H9 (cell line): Measurements from ENCODE around the gene PPP1R12A. TPM values are rescaled to one million over a fixed set of nuclear protein-coding genes. Genes with fewer than 3 reads are reported as not detected.
"Not testable (repeated sequence)": the region's sequence is repeated elsewhere in the genome, so short reads cannot be mapped to it uniquely, and the experiment has no call there.

Experiments
- DNase-seq: peaks from one replicate; pipeline ENCODE4 v3.0.0-alpha.2; 2017
- H2AFZ ChIP-seq: one replicate; pipeline ENCODE4 v1.6.1; 2013; ENCODE audit warnings: mild to moderate bottlenecking, low read length, control low read depth, moderate library complexity
- H2AK5ac ChIP-seq: 2 replicates; pipeline ENCODE4 v1.6.1; 2013; ENCODE audit warnings: low read length, control low read depth, mixed read lengths; ENCODE audit not compliant: insufficient read length
- H2BK120ac ChIP-seq: one replicate; pipeline ENCODE4 v1.6.1; 2013; ENCODE audit warnings: low read depth, mild to moderate bottlenecking, low read length, control low read depth, inconsistent platforms; ENCODE audit not compliant: poor library complexity, severe bottlenecking
- H2BK12ac ChIP-seq: 2 replicates; pipeline ENCODE4 v1.6.1; 2013; ENCODE audit warnings: low read length, control low read depth, mixed read lengths, low read depth; ENCODE audit not compliant: insufficient read length
- H2BK15ac ChIP-seq: 2 replicates; pipeline ENCODE4 v1.6.1; 2013; ENCODE audit warnings: low read depth, low read length, control low read depth
- H2BK20ac ChIP-seq: one replicate; pipeline ENCODE4 v1.6.1; 2013; ENCODE audit warnings: low read depth, mild to moderate bottlenecking, low read length, control low read depth, inconsistent platforms; ENCODE audit not compliant: poor library complexity, severe bottlenecking
- H2BK5ac ChIP-seq: 2 replicates; pipeline ENCODE4 v1.6.1; 2013; ENCODE audit warnings: low read length, control low read depth, mixed read lengths; ENCODE audit not compliant: insufficient read length
- H3K14ac ChIP-seq: 2 replicates; pipeline ENCODE4 v1.6.1; 2013; ENCODE audit warnings: low read length, control low read depth; ENCODE audit not compliant: insufficient read depth
- H3K18ac ChIP-seq: 2 replicates; pipeline ENCODE4 v1.6.1; 2013; ENCODE audit warnings: low read depth, mild to moderate bottlenecking, mixed read lengths, low read length, control low read depth; ENCODE audit not compliant: insufficient read length
- H3K23ac ChIP-seq: 2 replicates; pipeline ENCODE4 v1.6.1; 2013; ENCODE audit warnings: low read length, control low read depth, mixed read lengths, low read depth; ENCODE audit not compliant: insufficient read length
- H3K23me2 ChIP-seq: 2 replicates; pipeline ENCODE4 v1.6.1; 2013; ENCODE audit warnings: low read depth, mild to moderate bottlenecking, mixed read lengths, low read length, control low read depth; ENCODE audit not compliant: insufficient read length, poor library complexity, severe bottlenecking
- H3K27ac ChIP-seq: 2 replicates; pipeline ENCODE4 v1.5.1; 2013; ENCODE audit warnings: low read length, control low read depth, mixed read lengths, low read depth; ENCODE audit not compliant: insufficient read length
- H3K27me3 ChIP-seq: 2 replicates; pipeline ENCODE4 v1.6.1; 2013; ENCODE audit warnings: low read length, control low read depth, inconsistent platforms; ENCODE audit not compliant: insufficient read depth
- H3K4ac ChIP-seq: 2 replicates; pipeline ENCODE4 v1.6.1; 2013; ENCODE audit warnings: low read depth, mild to moderate bottlenecking, control low read depth, inconsistent platforms, low read length, moderate library complexity
- H3K4me1 ChIP-seq: 2 replicates; pipeline ENCODE4 v1.6.1; 2013; ENCODE audit warnings: low read length, control low read depth, inconsistent platforms; ENCODE audit not compliant: insufficient read depth
- H3K4me2 ChIP-seq: 2 replicates; pipeline ENCODE4 v1.6.1; 2013; ENCODE audit warnings: low read length, control low read depth, mixed read lengths; ENCODE audit not compliant: insufficient read length, insufficient read depth
- H3K56ac ChIP-seq: 2 replicates; pipeline ENCODE4 v1.6.1; 2013; ENCODE audit warnings: low read depth, mild to moderate bottlenecking, mixed read lengths, low read length, control low read depth; ENCODE audit not compliant: insufficient read length
- H3K79me1 ChIP-seq: 2 replicates; pipeline ENCODE4 v1.6.1; 2013; ENCODE audit warnings: low read depth, mild to moderate bottlenecking, moderate library complexity, low read length, control low read depth, inconsistent platforms; ENCODE audit not compliant: insufficient read depth, poor library complexity, severe bottlenecking
- H3K79me2 ChIP-seq: 2 replicates; pipeline ENCODE4 v1.6.1; 2013; ENCODE audit warnings: low read length, control low read depth, inconsistent platforms; ENCODE audit not compliant: insufficient read depth
- H3K9ac ChIP-seq: 2 replicates; pipeline ENCODE4 v1.6.1; 2013; ENCODE audit warnings: low read length, control low read depth, mixed read lengths; ENCODE audit not compliant: insufficient read length; ENCODE audit errors: extremely low read depth
- H3K9me3 ChIP-seq: one replicate; pipeline ENCODE4 v1.6.1; 2013; ENCODE audit warnings: low read depth, low read length, inconsistent platforms; ENCODE audit not compliant: control insufficient read depth
- H3T11ph ChIP-seq: one replicate; pipeline ENCODE4 v1.6.1; 2013; ENCODE audit warnings: mild to moderate bottlenecking, low read length, control low read depth, inconsistent platforms
- H4K20me1 ChIP-seq: one replicate; pipeline ENCODE4 v1.6.1; 2013; ENCODE audit not compliant: control insufficient read depth, insufficient read length, insufficient read depth
- H4K5ac ChIP-seq: 2 replicates; pipeline ENCODE4 v1.6.1; 2013; ENCODE audit warnings: low read depth, mild to moderate bottlenecking, mixed read lengths, low read length, control low read depth; ENCODE audit not compliant: insufficient read length
- H4K8ac ChIP-seq: replicated peaks from 2 replicates; pipeline ENCODE4 v1.6.1; 2013; ENCODE audit warnings: low read length, control low read depth, mixed read lengths, low read depth; ENCODE audit not compliant: insufficient read length
- H4K91ac ChIP-seq: 2 replicates; pipeline ENCODE4 v1.6.1; 2013; ENCODE audit warnings: low read depth, mild to moderate bottlenecking, moderate library complexity, mixed read lengths, low read length, control low read depth; ENCODE audit not compliant: insufficient read length
- H3K27ac Mint-ChIP-seq, 3 experiments: 2 replicates in 2 of 3; 3 replicates in 1 of 3; pipeline ENCODE4 v1.8.0; 2020 to 2021; ENCODE audit warnings: mixed read lengths in 3 of 3, mild to moderate bottlenecking in 1 of 3, moderate library complexity in 1 of 3
- H3K27me3 Mint-ChIP-seq: 2 replicates; pipeline ENCODE4 v1.8.0; 2021; ENCODE audit warnings: low read depth, mild to moderate bottlenecking, moderate library complexity, mixed read lengths
- H3K36me3 Mint-ChIP-seq, 3 experiments: 2 replicates in 2 of 3; 3 replicates in 1 of 3; pipeline ENCODE4 v1.8.0; 2020 to 2021; ENCODE audit warnings: low read depth in 3 of 3, mixed read lengths in 3 of 3; ENCODE audit not compliant: insufficient read depth in 1 of 3
- H3K4me1 Mint-ChIP-seq, 2 experiments: 2 replicates each; pipeline ENCODE4 v1.8.0; 2020; ENCODE audit warnings: mixed read lengths in 2 of 2
- H3K4me3 Mint-ChIP-seq, 2 experiments: 2 replicates in 1 of 2; 3 replicates in 1 of 2; pipeline ENCODE4 v1.8.0; 2020 to 2021; ENCODE audit warnings: mild to moderate bottlenecking in 2 of 2, mixed read lengths in 2 of 2, moderate library complexity in 1 of 2
- H3K9me3 Mint-ChIP-seq, 2 experiments: 2 replicates in 1 of 2; 3 replicates in 1 of 2; pipeline ENCODE4 v1.8.0; 2020; ENCODE audit warnings: mild to moderate bottlenecking in 2 of 2, mixed read lengths in 2 of 2, moderate library complexity in 1 of 2
- CTCF ChIP-seq: fragments of 200-600 bp; sonication (generic); conservative IDR thresholded peaks from 3 replicates; pipeline ENCODE4 v1.8.0; 2021; ENCODE audit warnings: antibody characterized with exemption, mild to moderate bottlenecking
- WGBS: extraction: QIAGEN DNeasy Blood & Tissue Kit; methylation state at CpG from one replicate; pipeline ENCODE4 v1.1.7; 2013; ENCODE audit warnings: missing lambda C conversion rate, low lambda C conversion rate, mixed read lengths; ENCODE audit not compliant: insufficient read length; ENCODE audit errors: extremely low coverage; 5-methylcytosine and 5-hydroxymethylcytosine counted together
- total RNA-seq: library from RNA; stranded (reverse); gene quantifications from 2 replicates; pipeline ENCODE4 v1.2.1, GENCODE V29; 2021

PPP1R12A gene
- total RNA-seq, 1 experiment from 2014 or later = 93.5 TPM

- H2BK15ac ChIP-seq = no peak overlapping the region
- H3K27ac Mint-ChIP-seq = no peak overlapping the region; a peak in 1 of 7 replicates
- peaks cover 5 to 43% (median 33%) of the 10 kb centered on the region in 3 experiments; a peak in 5 of 7 replicates for H3K36me3 Mint-ChIP-seq
- H2BK120ac ChIP-seq = no peak overlapping the region
- H3K23me2 ChIP-seq = no peaks in the 10 kb centered on the region
- H3K4me1 ChIP-seq = no peaks in the 10 kb centered on the region
- H4K5ac ChIP-seq = no peak overlapping the region
- no peak for TF ChIP-seq CTCF
- H2AK5ac ChIP-seq = no peak overlapping the region
- H2BK12ac ChIP-seq = no peak overlapping the region
- no peak overlapping the region for H3K14ac ChIP-seq
- DNase-seq = no peak
- no peak overlapping the region for H3K4me2 ChIP-seq
- H3K4me3 Mint-ChIP-seq = no peak overlapping the region
- no peak overlapping the region for H3K18ac ChIP-seq
- H3K27me3 ChIP-seq = no peaks in the 10 kb centered on the region
- H4K20me1 ChIP-seq = no peaks in the 10 kb centered on the region
- H4K8ac ChIP-seq = no peak overlapping the region
- no peak overlapping the region for H2BK5ac ChIP-seq
- no peak overlapping the region for H2BK20ac ChIP-seq
- no peaks in the 10 kb centered on the region for H3K9me3 ChIP-seq
- H3K79me1 ChIP-seq = no peaks in the 10 kb centered on the region
- no peak overlapping the region for H3K27ac ChIP-seq
- H3T11ph ChIP-seq = no peak overlapping the region
- no peaks in the 10 kb centered on the region for H3K27me3 Mint-ChIP-seq
- H3K9me3 Mint-ChIP-seq = no peaks in the 10 kb centered on the region
- no CpG with 5 or more reads among the region's 3 CpGs for WGBS
- H3K79me2 ChIP-seq = no peaks in the 10 kb centered on the region
- H2AFZ ChIP-seq = no peak overlapping the region
- no peak overlapping the region for H3K56ac ChIP-seq
- H4K91ac ChIP-seq = no peak overlapping the region
- no peak overlapping the region for H3K9ac ChIP-seq
- H3K23ac ChIP-seq = no peak overlapping the region
- no peaks in the 10 kb centered on the region for H3K4me1 Mint-ChIP-seq
- no peak overlapping the region for H3K4ac ChIP-seq
Measured at GRCh38 chr12:79818856-79819255, 116.0 kb downstream of the PPP1R12A start.

GRCh38 chr12:79784366-79785065 lies 150.4 kb downstream of the PPP1R12A start:
- H3K79me1 ChIP-seq, H3K23me2 ChIP-seq, H3K79me2 ChIP-seq, H4K5ac ChIP-seq, H3K56ac ChIP-seq, H2BK15ac ChIP-seq, H3K9me3 Mint-ChIP-seq, H3K27me3 ChIP-seq, H2AFZ ChIP-seq, H2BK12ac ChIP-seq, H3K27me3 Mint-ChIP-seq, H2BK120ac ChIP-seq, H3K4me3 Mint-ChIP-seq, H2BK20ac ChIP-seq, H3K4me1 ChIP-seq, H4K91ac ChIP-seq, H3K23ac ChIP-seq, H3K18ac ChIP-seq, H3K9ac ChIP-seq, H4K20me1 ChIP-seq, H3T11ph ChIP-seq, H3K4ac ChIP-seq, H3K9me3 ChIP-seq, H4K8ac ChIP-seq, H2AK5ac ChIP-seq, H2BK5ac ChIP-seq, H3K14ac ChIP-seq: not testable (repeated sequence)
- peak; percentile 66 for DNase-seq
- WGBS = no CpG with 5 or more reads among the region's 10 CpGs
- Histone ChIP-seq H3K27ac (peak overlapping the region; percentile 70), H3K4me2 (peak overlapping the region; percentile 8)
- peaks cover 8 to 43% (median 28%) of the 10 kb centered on the region in 3 experiments; a peak in 5 of 7 replicates for H3K36me3 Mint-ChIP-seq
- H3K27ac Mint-ChIP-seq = peak overlapping the region; percentile 56 to 76 (median 76); a peak in 6 of 7 replicates
- peaks cover 27 to 32% of the 10 kb centered on the region in 2 experiments for H3K4me1 Mint-ChIP-seq
